Activated naive CD4-positive, alpha-beta T cell treated with anti-CD3 and anti-CD28 coated beads for 36 hours (primary cell): ENCODE results near the gene ANTXRL. TPM values are rescaled to one million over a fixed set of nuclear protein-coding genes. Genes with fewer than 3 reads are reported as not detected.
"Not testable (repeated sequence)": the region's sequence is repeated elsewhere in the genome, so short reads cannot be mapped to it uniquely, and the experiment has no call there.

Experiments used
- CTCF ChIA-PET: fragments of 350-600 bp; sonication (Branson Sonifier 250); formaldehyde crosslinking; loops from one replicate; lab custom pipeline; 2021; ENCODE audit warnings: antibody characterized with exemption; lab: Charles Lee
- DNase-seq: peaks from one replicate; pipeline ENCODE4 v3.0.0-alpha.2; 2020
- H3K27ac Mint-ChIP-seq: one replicate; pipeline ENCODE4 v1.8.0; 2021; ENCODE audit warnings: mild to moderate bottlenecking, mixed read lengths
- H3K27me3 Mint-ChIP-seq: one replicate; pipeline ENCODE4 v1.8.0; 2021; ENCODE audit warnings: low read depth, mixed read lengths
- H3K36me3 Mint-ChIP-seq: one replicate; pipeline ENCODE4 v1.8.0; 2021; ENCODE audit warnings: low read depth, mixed read lengths
- H3K4me1 Mint-ChIP-seq: one replicate; pipeline ENCODE4 v1.8.0; 2021; ENCODE audit warnings: low read depth, mixed read lengths
- H3K4me3 Mint-ChIP-seq: one replicate; pipeline ENCODE4 v1.8.0; 2021; ENCODE audit warnings: mild to moderate bottlenecking, moderate library complexity, mixed read lengths
- H3K9me3 Mint-ChIP-seq: one replicate; pipeline ENCODE4 v1.8.0; 2021; ENCODE audit warnings: mixed read lengths
- intact Hi-C: fragments of 100-400 bp; cut with micrococcal nuclease; formaldehyde crosslinking; loops from one replicate; pipeline ENCODE4 v1.15.1; 2023
- total RNA-seq, 2 experiments: library from RNA; stranded (reverse); gene quantifications; one replicate each; pipeline ENCODE4 v1.2.3, GENCODE V29; 2021

Gene ANTXRL
- total RNA-seq, 2 experiments from 2014 or later: not detected

DNA sequence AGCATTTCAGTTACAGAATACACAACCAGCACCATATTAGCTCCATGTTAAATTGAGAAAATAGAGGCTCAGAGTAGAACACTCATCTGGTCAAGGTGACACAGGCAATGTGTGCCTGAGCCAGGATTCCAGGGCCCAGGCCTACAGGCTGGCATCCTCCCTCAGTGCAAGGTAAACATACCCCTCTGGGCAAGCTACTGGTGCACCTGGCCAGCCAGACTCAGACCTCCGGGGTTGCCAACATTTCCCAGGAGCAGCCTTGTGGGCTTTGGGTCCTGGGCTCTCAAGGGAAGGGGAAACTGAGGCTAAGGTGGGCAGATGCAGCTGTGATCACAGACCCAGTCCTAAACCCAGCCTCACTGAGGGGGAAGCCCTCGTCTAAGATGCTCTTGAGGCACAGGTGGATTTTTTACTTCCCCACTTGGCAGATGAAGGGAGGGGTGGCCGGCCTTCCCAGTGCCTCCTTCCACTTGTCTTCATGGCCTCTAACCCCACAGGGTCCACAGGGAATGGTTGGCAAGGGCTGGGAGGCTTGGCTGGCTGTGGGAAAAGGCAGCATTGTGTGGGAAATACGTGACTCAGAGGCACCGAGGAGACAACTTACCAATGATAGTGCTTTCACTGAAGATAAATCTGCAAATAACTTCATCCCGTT is 23.8 kb upstream of the ANTXRL start:
- H3K4me3 Mint-ChIP-seq, H3K36me3 Mint-ChIP-seq, H3K9me3 Mint-ChIP-seq, H3K27ac Mint-ChIP-seq, CTCF ChIA-PET, intact Hi-C loops, DNase-seq, H3K27me3 Mint-ChIP-seq: not testable (repeated sequence)
- peaks cover 34% of the 10 kb centered on the region for H3K4me1 Mint-ChIP-seq

DNA sequence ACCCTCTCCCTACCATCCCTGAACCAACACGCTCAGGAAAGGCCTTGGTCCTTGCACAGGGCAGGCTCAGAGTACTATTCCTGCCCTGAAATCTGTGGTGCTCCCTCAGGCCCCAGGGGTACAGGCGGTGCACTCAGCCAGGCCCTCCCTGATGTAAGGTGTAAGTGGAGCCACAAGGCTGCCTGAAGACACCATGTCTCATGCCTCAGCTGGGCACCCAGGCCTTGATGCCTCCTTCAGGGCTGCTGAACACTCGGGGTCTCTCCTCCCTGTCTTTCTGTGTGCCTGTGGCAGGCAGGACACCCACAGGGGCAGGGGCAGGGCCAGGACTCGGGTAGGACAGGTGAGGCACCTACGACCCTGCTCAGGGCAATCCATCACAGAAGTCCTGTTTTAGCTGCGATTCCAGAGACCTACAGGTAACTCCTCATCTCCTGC is 22.9 kb upstream of the ANTXRL start:
- peaks cover 31% of the 10 kb centered on the region for H3K4me1 Mint-ChIP-seq
- no peaks in the 10 kb centered on the region for H3K9me3 Mint-ChIP-seq
- no peaks in the 10 kb centered on the region for H3K27me3 Mint-ChIP-seq
- H3K4me3 Mint-ChIP-seq: no peak overlapping the region
- H3K27ac Mint-ChIP-seq: no peak overlapping the region
- CTCF ChIA-PET: no interaction called here
- no peak for DNase-seq
- peaks cover 5% of the 10 kb centered on the region for H3K36me3 Mint-ChIP-seq
- intact Hi-C loops: no loop called here

- no peak overlapping the region for H3K4me3 Mint-ChIP-seq
- H3K27ac Mint-ChIP-seq: no peak overlapping the region
- DNase-seq: no peak
- no peaks in the 10 kb centered on the region for H3K27me3 Mint-ChIP-seq
- H3K4me1 Mint-ChIP-seq: peaks cover 30% of the 10 kb centered on the region
- H3K36me3 Mint-ChIP-seq: peaks cover 5% of the 10 kb centered on the region
- CTCF ChIA-PET: interaction anchor here (1.3 kb wide), 1 partner anchor 8 kb away, joined by 7 read pairs; no protein-coding TSS in a partner anchor
- H3K9me3 Mint-ChIP-seq: no peaks in the 10 kb centered on the region
- intact Hi-C loops: no loop called here
These were observed 22.5 kb upstream of the ANTXRL start for GRCh38 chr10:46264336-46264735.

GRCh38 chr10:46264737-46265368 is 21.9 kb upstream of the ANTXRL start:
- intact Hi-C loops: loop anchor here (5.0 kb wide), 2 partner anchors 173 to 1117 kb away; partner anchors contain the start of gene ZNF488
- Mint-ChIP-seq H3K27ac (no peak overlapping the region), H3K36me3 (peaks cover 5% of the 10 kb centered on the region), H3K4me3 (no peak overlapping the region), H3K27me3 (no peaks in the 10 kb centered on the region), H3K4me1 (peaks cover 36% of the 10 kb centered on the region), H3K9me3 (no peaks in the 10 kb centered on the region)
- no peak for DNase-seq
- CTCF ChIA-PET: interaction anchor here (1.3 kb wide), 1 partner anchor 9 kb away, joined by 7 read pairs; no protein-coding TSS in a partner anchor

GRCh38 chr10:46265566-46266305 is 21.1 kb upstream of the ANTXRL start:
- not testable (repeated sequence) for H3K27me3 Mint-ChIP-seq, H3K9me3 Mint-ChIP-seq, DNase-seq, H3K4me3 Mint-ChIP-seq, H3K27ac Mint-ChIP-seq, H3K36me3 Mint-ChIP-seq
- H3K4me1 Mint-ChIP-seq: peaks cover 40% of the 10 kb centered on the region
- intact Hi-C loops: loop anchor here (5.0 kb wide), 2 partner anchors 173 to 1117 kb away; partner anchors contain the start of gene ZNF488
- CTCF ChIA-PET: interaction anchor here (1.0 to 1.7 kb wide), 4 partner anchors 8 to 12 kb away, joined by 3 to 7 read pairs (median 5); no protein-coding TSS in a partner anchor

GRCh38 chr10:46266306-46266985 is 20.4 kb upstream of the ANTXRL start:
- no peaks in the 10 kb centered on the region for H3K27me3 Mint-ChIP-seq
- H3K4me1 Mint-ChIP-seq: peaks cover 41% of the 10 kb centered on the region
- CTCF ChIA-PET: interaction anchor here (1.0 to 1.7 kb wide), 3 partner anchors 9 to 13 kb away, joined by 3 to 7 read pairs (median 3); no protein-coding TSS in a partner anchor
- no peak for DNase-seq
- H3K27ac Mint-ChIP-seq: no peak overlapping the region
- H3K9me3 Mint-ChIP-seq: no peaks in the 10 kb centered on the region
- peaks cover 5% of the 10 kb centered on the region for H3K36me3 Mint-ChIP-seq
- intact Hi-C loops: loop anchor here (5.0 kb wide), 2 partner anchors 174 to 1116 kb away; partner anchors contain the start of gene ZNF488
- no peak overlapping the region for H3K4me3 Mint-ChIP-seq

DNA sequence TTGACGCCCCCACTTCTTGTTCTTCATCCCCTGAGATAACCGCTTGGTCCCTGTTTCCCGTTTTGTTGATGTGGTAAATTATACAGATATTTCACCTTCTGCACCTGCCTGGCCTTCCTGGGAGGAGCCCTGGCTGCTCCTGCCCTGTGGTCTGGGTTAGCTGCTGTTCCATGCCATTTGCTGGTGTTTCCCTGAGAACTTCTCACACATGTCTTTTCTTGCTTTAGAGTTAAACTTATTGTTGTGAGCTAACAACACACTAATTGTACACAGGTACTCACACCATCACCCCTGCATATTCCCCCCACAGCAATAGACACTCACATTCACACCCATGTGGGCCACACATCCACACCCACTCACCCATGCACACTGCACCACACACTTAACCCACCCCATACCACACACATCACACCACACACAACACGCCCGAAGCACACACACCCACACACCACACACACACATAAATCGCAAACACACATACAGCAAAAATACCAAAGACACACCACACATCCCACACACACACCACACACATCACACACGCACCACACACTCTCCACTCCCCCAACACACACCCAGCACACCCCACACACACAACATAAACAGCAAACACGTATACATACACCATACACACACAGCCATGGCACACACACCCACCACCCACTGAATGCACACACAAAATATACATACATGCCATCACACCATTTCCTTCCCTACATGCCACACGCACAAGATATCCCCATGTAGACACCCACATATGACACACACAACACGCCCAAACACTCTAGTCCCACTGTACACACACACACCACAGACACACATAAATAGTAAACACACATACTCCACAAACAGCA is 19.4 kb upstream of the ANTXRL start:
- H3K36me3 Mint-ChIP-seq: peaks cover 1% of the 10 kb centered on the region
- no peak overlapping the region for H3K27ac Mint-ChIP-seq
- CTCF ChIA-PET: interaction anchor here (1.7 kb wide), 1 partner anchor 11 kb away, joined by 7 read pairs; no protein-coding TSS in a partner anchor
- DNase-seq: no peak
- H3K9me3 Mint-ChIP-seq: no peaks in the 10 kb centered on the region
- peaks cover 45% of the 10 kb centered on the region for H3K4me1 Mint-ChIP-seq
- H3K27me3 Mint-ChIP-seq: no peaks in the 10 kb centered on the region
- H3K4me3 Mint-ChIP-seq: no peak overlapping the region
- intact Hi-C loops: loop anchor here (5.0 kb wide), 2 partner anchors 175 to 1115 kb away; partner anchors contain the start of gene ZNF488

- peaks cover 54% of the 10 kb centered on the region for H3K4me1 Mint-ChIP-seq
- intact Hi-C loops: loop anchor here (2.0 to 5.0 kb wide), 4 partner anchors 25 to 1114 kb away; partner anchors contain the start of genes NCOA4 and ZNF488
- no peak overlapping the region for H3K4me3 Mint-ChIP-seq
- H3K27ac Mint-ChIP-seq: no peak overlapping the region
- no peaks in the 10 kb centered on the region for H3K27me3 Mint-ChIP-seq
- CTCF ChIA-PET: interaction anchor here (1.2 to 1.7 kb wide), 4 partner anchors 9 to 42 kb away, joined by 4 to 5 read pairs (median 4); no protein-coding TSS in a partner anchor
- H3K36me3 Mint-ChIP-seq: no peaks in the 10 kb centered on the region
- peak; percentile 89 for DNase-seq
- H3K9me3 Mint-ChIP-seq: no peaks in the 10 kb centered on the region
These were observed 18.5 kb upstream of the ANTXRL start for GRCh38 chr10:46268076-46268881.

- intact Hi-C loops: loop anchor here (1.0 to 5.0 kb wide), 5 partner anchors 15 to 1113 kb away; partner anchors contain the start of genes NCOA4 and ZNF488
- H3K4me1 Mint-ChIP-seq: peaks cover 52% of the 10 kb centered on the region
- H3K27ac Mint-ChIP-seq, H3K9me3 Mint-ChIP-seq, H3K4me3 Mint-ChIP-seq, H3K36me3 Mint-ChIP-seq, H3K27me3 Mint-ChIP-seq: not testable (repeated sequence)
- peak; percentile 69 for DNase-seq
- CTCF ChIA-PET: interaction anchor here (0.6 to 1.7 kb wide), 6 partner anchors 11 to 271 kb away, joined by 3 to 5 read pairs (median 4); no protein-coding TSS in a partner anchor
These were observed 17.2 kb upstream of the ANTXRL start for GRCh38 chr10:46269554-46270053.
